ENCODE data around the gene PIK3CB.

GRCh38 chr3:138678874-138679392, 155.8 kb downstream of the PIK3CB start:
- TF ChIP-seq POLR2A (IDR thresholded peaks at IDR 0.05) (no peak), CTCF (IDR thresholded peaks at IDR 0.05) (no peak)

Measured in thyroid gland (tissue), 4 donors.